Effector memory CD8-positive, alpha-beta T cell (primary cell): ENCODE data around the gene EHF.

Experiments
- ATAC-seq: fragments of 150-1000 bp; cut with Tn5 transposase; replicated peaks from 2 replicates; pipeline ENCODE4 v1.10.0; 2021; ENCODE audit warnings: mild to moderate bottlenecking, moderate library complexity
- DNase-seq, 3 experiments: peaks; one replicate each; pipeline ENCODE4 v3.0.0; 2021
- H3K27ac Mint-ChIP-seq, 2 donors: one replicate each; pipeline ENCODE4 v1.8.0; 2022; ENCODE audit warnings: mild to moderate bottlenecking in 2 of 2, mixed read lengths in 2 of 2, moderate library complexity in 2 of 2
- H3K27me3 Mint-ChIP-seq, 2 donors: one replicate each; pipeline ENCODE4 v1.8.0; 2022; ENCODE audit warnings: mixed read lengths in 2 of 2
- H3K36me3 Mint-ChIP-seq: one replicate; pipeline ENCODE4 v1.8.0; 2022; ENCODE audit warnings: mild to moderate bottlenecking, moderate library complexity, mixed read lengths; ENCODE audit not compliant: insufficient read depth
- H3K4me1 Mint-ChIP-seq, 2 donors: one replicate each; pipeline ENCODE4 v1.8.0; 2022; ENCODE audit warnings: low read depth in 2 of 2, mixed read lengths in 2 of 2
- H3K4me3 Mint-ChIP-seq, 2 donors: one replicate each; pipeline ENCODE4 v1.8.0; 2022; ENCODE audit warnings: mild to moderate bottlenecking in 2 of 2, mixed read lengths in 2 of 2, moderate library complexity in 2 of 2
- H3K9me3 Mint-ChIP-seq, 2 donors: one replicate each; pipeline ENCODE4 v1.8.0; 2022; ENCODE audit warnings: mixed read lengths in 2 of 2

The EHF gene

GRCh38 chr11:34656062-34656720 is 35.3 kb downstream of the EHF start:
- no peak for DNase-seq
- H3K4me3 Mint-ChIP-seq: no peak overlapping the region
- H3K4me1 Mint-ChIP-seq: peaks cover 9 to 17% of the 10 kb centered on the region in 2 donors
- H3K27ac Mint-ChIP-seq: no peak overlapping the region
- no peaks in the 10 kb centered on the region for H3K36me3 Mint-ChIP-seq
- ATAC-seq: no peak
- H3K9me3 Mint-ChIP-seq: peaks cover 0 to 7% of the 10 kb centered on the region in 2 donors
- H3K27me3 Mint-ChIP-seq: peaks cover 69 to 77% of the 10 kb centered on the region in 2 donors

- H3K27me3 Mint-ChIP-seq: peaks cover 65 to 67% of the 10 kb centered on the region in 2 donors
- H3K4me1 Mint-ChIP-seq: peaks cover 0 to 4% of the 10 kb centered on the region in 2 donors
- H3K9me3 Mint-ChIP-seq: peaks cover 0 to 7% of the 10 kb centered on the region in 2 donors
- no peak overlapping the region for H3K4me3 Mint-ChIP-seq
- H3K27ac Mint-ChIP-seq: no peak overlapping the region
- DNase-seq (no peak), ATAC-seq (no peak)
- H3K36me3 Mint-ChIP-seq: no peaks in the 10 kb centered on the region
Observed at GRCh38 chr11:34658071-34659015, 37.5 kb downstream of the EHF start.

- ATAC-seq (no peak), DNase-seq (no peak)
- Mint-ChIP-seq H3K27me3 (peaks cover 56 to 64% of the 10 kb centered on the region in 2 donors), H3K36me3 (no peaks in the 10 kb centered on the region), H3K9me3 (peaks cover 0 to 7% of the 10 kb centered on the region in 2 donors), H3K4me1 (no peaks in the 10 kb centered on the region), H3K4me3 (no peak overlapping the region), H3K27ac (no peak overlapping the region)
Observed at GRCh38 chr11:34659096-34659733, 38.3 kb downstream of the EHF start.

DNA sequence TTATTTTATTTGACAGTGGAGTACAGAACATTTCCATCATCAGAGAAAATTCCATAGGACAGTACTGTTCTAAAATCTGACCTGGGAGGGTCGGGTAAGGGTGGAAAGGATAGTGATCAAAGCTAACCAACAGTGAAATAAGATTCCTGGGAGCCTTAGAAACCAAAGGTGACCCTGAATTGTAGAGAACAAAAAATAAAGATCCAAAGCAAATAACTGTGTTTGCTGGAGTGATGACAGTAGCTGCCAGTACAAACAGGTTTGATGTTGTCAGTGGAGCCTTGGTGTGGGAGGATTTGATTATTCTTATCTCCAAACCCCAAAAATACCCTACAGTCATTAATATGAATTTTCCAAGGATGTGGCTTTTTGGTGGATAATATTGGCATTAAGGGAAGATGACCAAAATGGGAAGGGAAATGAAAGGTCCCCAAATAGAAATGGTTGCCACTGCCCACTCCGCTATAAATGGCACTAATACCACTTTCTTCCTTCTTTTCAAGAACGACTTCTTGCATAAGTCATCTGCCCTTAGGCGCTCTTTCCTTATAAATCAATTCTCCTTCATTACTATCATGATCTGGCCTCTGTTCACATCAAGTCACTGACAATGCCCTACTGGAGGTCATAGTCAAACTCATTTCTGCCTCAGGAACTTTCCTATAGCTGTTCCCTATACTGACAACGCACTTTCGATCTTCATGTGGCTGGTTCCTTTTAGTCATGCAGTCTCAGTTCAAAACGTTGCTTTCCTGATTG is 44.4 kb downstream of the EHF start:
- Mint-ChIP-seq H3K27ac (no peak overlapping the region), H3K9me3 (no peaks in the 10 kb centered on the region), H3K27me3 (peaks cover 29 to 39% of the 10 kb centered on the region in 2 donors), H3K36me3 (no peaks in the 10 kb centered on the region), H3K4me3 (no peak overlapping the region), H3K4me1 (no peaks in the 10 kb centered on the region)
- ATAC-seq (no peak), DNase-seq (no peak)

- no peak overlapping the region for H3K27ac Mint-ChIP-seq
- ATAC-seq: no peak
- no peak for DNase-seq
- peaks cover 43 to 57% of the 10 kb centered on the region in 2 donors for H3K27me3 Mint-ChIP-seq
- H3K9me3 Mint-ChIP-seq: no peaks in the 10 kb centered on the region
- H3K4me1 Mint-ChIP-seq: no peaks in the 10 kb centered on the region
- H3K36me3 Mint-ChIP-seq: no peaks in the 10 kb centered on the region
- no peak overlapping the region for H3K4me3 Mint-ChIP-seq
Observed at GRCh38 chr11:34667810-34668582, 47.1 kb downstream of the EHF start.

DNA sequence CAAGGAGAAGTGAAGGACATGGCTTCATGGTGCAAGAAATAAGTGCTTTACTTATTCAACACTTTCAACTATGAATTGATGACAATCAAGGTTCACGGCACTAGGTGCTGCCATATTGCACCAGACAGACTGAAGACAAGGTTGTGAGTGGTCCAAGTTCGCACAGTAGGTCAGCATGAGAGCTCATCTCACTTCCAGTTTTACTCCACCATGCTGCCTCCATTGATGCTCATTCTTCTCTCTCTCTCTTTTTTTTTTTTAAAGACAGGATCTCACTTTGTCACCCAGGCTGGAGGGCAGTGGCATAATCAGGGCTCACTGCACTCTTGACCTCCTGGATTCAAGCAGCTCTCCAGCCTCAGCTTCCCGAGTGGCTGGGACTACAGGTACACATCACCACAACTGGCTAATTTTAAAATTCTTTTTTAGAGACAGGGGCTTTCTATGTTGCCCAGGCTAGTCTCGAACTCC is 47.7 kb downstream of the EHF start:
- Mint-ChIP-seq H3K36me3 (no peaks in the 10 kb centered on the region), H3K27me3 (peaks cover 45 to 51% of the 10 kb centered on the region in 2 donors), H3K27ac (no peak overlapping the region), H3K9me3 (no peaks in the 10 kb centered on the region), H3K4me1 (no peaks in the 10 kb centered on the region), H3K4me3 (no peak overlapping the region)
- no peak for DNase-seq
- ATAC-seq: no peak

GRCh38 chr11:34669458-34669857 is 48.6 kb downstream of the EHF start:
- Mint-ChIP-seq H3K4me1 (no peaks in the 10 kb centered on the region), H3K27me3 (peaks cover 45 to 54% of the 10 kb centered on the region in 2 donors), H3K9me3 (no peaks in the 10 kb centered on the region), H3K36me3 (no peaks in the 10 kb centered on the region), H3K4me3 (no peak overlapping the region), H3K27ac (no peak overlapping the region)
- no peak for ATAC-seq
- DNase-seq: no peak

- no peaks in the 10 kb centered on the region for H3K9me3 Mint-ChIP-seq
Observed at GRCh38 chr11:34671117-34671516, 50.2 kb downstream of the EHF start.

DNA sequence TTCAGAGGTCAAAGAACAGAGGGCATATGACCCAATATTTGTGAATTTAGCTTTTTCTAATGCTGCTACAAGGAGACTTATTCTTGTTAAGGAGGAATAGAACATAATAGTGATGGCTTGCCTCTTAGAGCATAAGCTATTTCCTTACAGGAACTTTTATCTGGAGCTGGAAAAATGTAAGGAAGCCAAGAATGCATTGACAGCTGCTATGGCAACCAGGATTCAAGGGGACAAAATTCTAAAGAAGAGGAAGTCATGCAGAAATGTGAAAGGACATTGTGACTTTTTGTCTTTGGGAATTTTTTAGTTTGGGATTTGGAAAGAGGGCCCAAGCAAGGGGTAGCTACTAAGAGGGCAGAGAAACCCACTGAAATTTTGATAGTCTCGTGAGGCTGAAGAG is 51.1 kb downstream of the EHF start:
- DNase-seq: no peak
- Mint-ChIP-seq H3K4me3 (no peak overlapping the region), H3K27ac (no peak overlapping the region), H3K36me3 (no peaks in the 10 kb centered on the region), H3K4me1 (no peaks in the 10 kb centered on the region), H3K9me3 (no peaks in the 10 kb centered on the region), H3K27me3 (peaks cover 56 to 58% of the 10 kb centered on the region in 2 donors)
- no peak for ATAC-seq

More at GRCh38 chr11:34671117-34671516, 50.2 kb downstream of the EHF start:
- ATAC-seq (no peak), DNase-seq (no peak)
- Mint-ChIP-seq H3K36me3 (no peaks in the 10 kb centered on the region), H3K4me3 (no peak overlapping the region), H3K4me1 (no peaks in the 10 kb centered on the region), H3K27ac (no peak overlapping the region), H3K27me3 (peaks cover 59 to 65% of the 10 kb centered on the region in 2 donors)

DNA sequence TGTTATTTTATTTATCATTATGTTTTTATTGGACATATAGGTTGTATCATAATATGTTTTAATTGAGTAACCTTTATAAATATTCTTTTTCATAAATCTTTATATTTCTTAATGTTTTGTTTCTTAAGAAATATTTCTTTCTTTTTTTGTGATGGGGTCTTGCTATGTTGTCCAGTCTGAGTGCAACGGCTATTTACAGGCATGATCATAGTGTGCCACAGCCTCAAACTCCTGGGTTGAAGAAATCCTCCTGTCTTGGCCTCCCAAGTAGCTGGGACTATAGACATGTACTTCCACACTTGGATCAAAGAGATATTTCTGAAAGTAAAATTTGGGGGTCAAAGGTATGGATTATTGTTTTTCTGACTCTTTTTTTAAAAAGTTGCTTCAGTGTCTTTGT is 53.1 kb downstream of the EHF start:
- no peak overlapping the region for H3K4me3 Mint-ChIP-seq
- DNase-seq: no peak
- no peaks in the 10 kb centered on the region for H3K4me1 Mint-ChIP-seq
- ATAC-seq: no peak
- H3K9me3 Mint-ChIP-seq: no peaks in the 10 kb centered on the region
- H3K27ac Mint-ChIP-seq: no peak overlapping the region
- H3K27me3 Mint-ChIP-seq: peaks cover 38 to 44% of the 10 kb centered on the region in 2 donors
- no peaks in the 10 kb centered on the region for H3K36me3 Mint-ChIP-seq

DNA sequence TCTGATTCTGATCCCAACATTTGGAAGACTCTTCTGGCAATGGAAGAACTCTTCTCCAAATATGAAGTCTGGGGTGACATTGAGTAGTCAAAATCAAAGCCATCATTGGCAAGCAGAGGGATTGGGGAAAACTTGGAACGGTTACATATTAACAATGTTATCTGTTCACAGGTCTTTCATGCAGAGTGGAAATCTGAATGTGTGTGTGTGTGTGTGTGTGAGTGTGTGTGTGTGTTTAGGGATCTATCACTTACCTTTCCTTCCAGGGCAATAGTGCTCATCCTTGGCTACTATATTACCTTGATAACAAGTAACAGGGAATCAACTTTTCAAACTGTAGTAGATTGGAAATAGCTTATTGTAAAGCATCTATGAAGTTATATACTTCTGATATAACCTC is 55.3 kb downstream of the EHF start:
- Mint-ChIP-seq H3K36me3 (peaks cover 3% of the 10 kb centered on the region), H3K9me3 (no peaks in the 10 kb centered on the region), H3K4me3 (no peak overlapping the region), H3K27ac (no peak overlapping the region), H3K4me1 (no peaks in the 10 kb centered on the region), H3K27me3 (peaks cover 37% of the 10 kb centered on the region in 2 donors)
- DNase-seq: no peak
- ATAC-seq: no peak

DNA sequence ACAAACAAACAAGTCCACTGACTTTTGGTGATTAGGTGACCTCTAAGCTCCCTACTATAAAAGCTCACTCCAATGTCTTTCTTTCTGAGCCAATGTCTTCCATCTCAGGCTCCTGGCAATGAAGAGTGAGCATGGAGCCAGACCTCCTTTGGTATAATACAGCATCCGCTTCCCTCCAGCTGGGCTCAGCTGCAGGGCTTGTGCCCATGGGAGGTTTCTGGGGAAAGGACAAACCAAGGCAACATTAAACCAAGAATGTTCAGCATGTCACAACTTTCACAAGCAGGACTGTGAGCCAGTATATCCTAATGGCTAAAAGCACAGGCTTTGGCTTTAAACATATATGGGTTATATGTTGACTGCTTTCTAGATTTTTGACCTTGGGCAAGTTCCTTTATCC is 58.8 kb downstream of the EHF start:
- Mint-ChIP-seq H3K9me3 (no peaks in the 10 kb centered on the region), H3K4me3 (no peak overlapping the region), H3K27ac (no peak overlapping the region), H3K27me3 (peaks cover 17 to 20% of the 10 kb centered on the region in 2 donors), H3K4me1 (no peaks in the 10 kb centered on the region), H3K36me3 (peaks cover 3% of the 10 kb centered on the region)
- ATAC-seq (no peak), DNase-seq (no peak)
